Breast epithelium (tissue), 3 donors: ENCODE measurements around the gene NFIX.

Source experiments
- CTCF ChIP-seq, 3 donors: fragments of 450-650 bp; IDR thresholded peaks; one replicate each; pipeline ENCODE4 v1.5.1; 2016 to 2017; ENCODE audit warnings: antibody characterized with exemption in 3 of 3, mild to moderate bottlenecking in 3 of 3, moderate library complexity in 3 of 3
- POLR2A ChIP-seq: fragments of 450-650 bp; IDR thresholded peaks from one replicate; pipeline ENCODE4 v1.6.1; 2016; ENCODE audit warnings: antibody characterized with exemption, mild to moderate bottlenecking, moderate library complexity
- POLR2AphosphoS5 ChIP-seq, 3 donors: sonication (generic); formaldehyde crosslinking; IDR thresholded peaks; one replicate each; pipeline ENCODE4 v1.6.1; 2017; ENCODE audit warnings: antibody characterized with exemption in 3 of 3

GRCh38 chr19:13138916-13139198, 143.6 kb downstream of the NFIX start:
- TF ChIP-seq CTCF (IDR thresholded peaks at IDR 0.05) (no peak), POLR2AphosphoS5 (IDR thresholded peaks at IDR 0.05) (no peak), POLR2A (no peak)
